T-helper 2 cell treated with Interferon-gamma antibody and Interleukin-4, amounts not matched to agents 5 μg/mL and 100 μg/mL, for 36 hours (primary cell): ENCODE results near the gene PHLDB1.
"Not testable (repeated sequence)": the region's sequence is repeated elsewhere in the genome, so short reads cannot be mapped to it uniquely, and the experiment has no call there.

Source experiments
- DNase-seq: peaks from one replicate; pipeline ENCODE4 v3.0.0; 2021; ENCODE audit warnings: low spot score
- H3K27ac Mint-ChIP-seq: one replicate; pipeline ENCODE4 v1.8.0; 2021; ENCODE audit warnings: mild to moderate bottlenecking, mixed read lengths
- H3K27me3 Mint-ChIP-seq: one replicate; pipeline ENCODE4 v1.8.0; 2021; ENCODE audit warnings: low read depth, mixed read lengths
- H3K36me3 Mint-ChIP-seq: one replicate; pipeline ENCODE4 v1.8.0; 2021; ENCODE audit warnings: low read depth, mixed read lengths
- H3K4me1 Mint-ChIP-seq: one replicate; pipeline ENCODE4 v1.8.0; 2021; ENCODE audit warnings: low read depth, mixed read lengths
- H3K4me3 Mint-ChIP-seq: one replicate; pipeline ENCODE4 v1.8.0; 2022; ENCODE audit warnings: mild to moderate bottlenecking, moderate library complexity, mixed read lengths
- H3K9me3 Mint-ChIP-seq: one replicate; pipeline ENCODE4 v1.8.0; 2021; ENCODE audit warnings: mixed read lengths

PHLDB1 gene

DNA sequence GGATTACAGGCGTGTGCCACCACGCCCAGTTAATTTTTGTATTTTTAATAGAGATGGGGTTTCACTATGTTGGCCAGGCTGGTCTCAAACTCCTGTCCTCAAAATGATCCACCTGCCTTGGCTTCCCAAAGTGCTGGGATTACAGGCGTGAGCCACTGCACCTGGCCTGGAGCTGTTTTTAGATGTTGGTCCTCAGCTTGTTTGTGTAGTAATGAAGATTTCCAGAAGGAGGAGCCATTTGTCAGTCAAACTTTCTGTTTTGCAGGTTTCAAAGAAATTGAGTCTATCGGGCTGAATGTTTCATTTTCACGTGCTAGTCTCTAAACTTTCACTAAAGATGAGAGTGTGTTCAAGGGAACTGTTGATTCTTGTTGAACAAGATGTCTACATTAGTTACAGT, 12.4 kb upstream of the PHLDB1 start:
- Mint-ChIP-seq H3K4me1 (peaks cover 11% of the 10 kb centered on the region), H3K36me3 (peaks cover 58% of the 10 kb centered on the region)
- H3K9me3 Mint-ChIP-seq, H3K27me3 Mint-ChIP-seq, H3K4me3 Mint-ChIP-seq, H3K27ac Mint-ChIP-seq: not testable (repeated sequence)
- DNase-seq = peak; percentile 17

DNA sequence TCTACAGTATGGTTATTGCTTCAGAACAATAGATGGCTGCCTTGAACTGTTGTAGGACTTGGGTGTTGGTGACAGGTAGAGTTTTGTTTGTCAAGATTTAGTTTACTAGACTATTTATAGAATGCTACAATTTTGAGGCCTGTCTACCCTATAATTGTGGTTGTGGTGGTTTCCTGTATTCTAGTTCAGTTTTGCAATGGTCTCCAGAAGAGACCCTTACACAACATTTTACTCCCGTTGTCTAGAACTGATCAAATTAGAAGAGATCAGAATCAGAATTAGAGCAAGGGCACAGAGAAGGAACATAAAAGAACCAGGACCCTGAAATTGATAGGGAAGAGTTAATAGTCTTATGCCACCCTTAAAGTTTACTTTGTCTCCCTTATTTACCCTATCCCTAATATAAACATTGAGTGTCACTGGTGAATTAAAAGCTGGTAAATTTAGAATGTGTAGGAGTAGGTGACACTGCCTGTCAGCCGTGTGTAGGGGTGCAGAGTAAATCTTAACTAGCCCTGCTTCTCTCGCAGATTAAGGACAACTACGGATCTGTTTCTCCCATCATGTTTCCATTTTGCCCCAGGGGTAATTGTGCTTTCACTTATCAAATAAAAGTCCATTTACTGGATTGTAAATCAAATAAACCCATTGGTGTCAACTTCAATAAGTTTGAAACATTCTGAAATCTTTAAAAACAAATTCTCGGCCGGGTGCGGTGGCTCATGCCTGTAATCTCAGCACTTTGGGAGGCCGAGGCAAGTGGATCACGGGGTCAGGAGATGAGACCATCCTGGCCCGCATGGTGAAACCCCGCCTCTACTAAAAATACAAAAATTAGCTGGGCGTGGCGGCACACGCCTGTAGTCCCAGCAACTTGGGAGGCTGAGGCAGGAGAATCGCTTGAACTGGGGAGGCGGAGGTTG, 10.9 kb upstream of the PHLDB1 start:
- peaks cover 55% of the 10 kb centered on the region for H3K36me3 Mint-ChIP-seq
- no peak overlapping the region for H3K4me3 Mint-ChIP-seq
- no peaks in the 10 kb centered on the region for H3K27me3 Mint-ChIP-seq
- no peak overlapping the region for H3K27ac Mint-ChIP-seq
- no peaks in the 10 kb centered on the region for H3K9me3 Mint-ChIP-seq
- peaks cover 11% of the 10 kb centered on the region for H3K4me1 Mint-ChIP-seq
- DNase-seq = no peak

- Mint-ChIP-seq H3K36me3 (peaks cover 65% of the 10 kb centered on the region), H3K4me1 (peaks cover 11% of the 10 kb centered on the region), H3K4me3 (no peak overlapping the region), H3K27ac (no peak overlapping the region), H3K27me3 (no peaks in the 10 kb centered on the region), H3K9me3 (no peaks in the 10 kb centered on the region)
- no peak for DNase-seq
These were observed 9.9 kb upstream of the PHLDB1 start for GRCh38 chr11:118597556-118597955.

DNA sequence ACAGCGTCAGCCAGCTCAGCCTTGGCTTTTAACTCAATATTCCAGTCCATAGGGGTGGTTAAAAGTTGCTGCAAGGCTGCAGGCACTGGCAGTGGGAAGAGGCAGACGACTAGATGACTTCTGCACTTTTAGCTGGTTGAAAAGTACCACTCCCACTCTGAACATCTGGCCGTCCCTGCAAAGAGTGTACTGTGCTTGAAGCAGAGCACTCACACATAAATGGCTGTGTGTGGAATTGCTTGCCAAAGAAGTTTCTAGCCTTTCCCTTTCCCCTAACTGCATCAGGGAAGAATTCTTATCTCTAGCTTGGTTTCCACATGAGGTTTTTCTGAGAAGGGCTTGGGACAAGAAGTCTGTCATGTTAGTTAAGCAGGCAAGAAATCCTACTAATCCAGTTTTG, 5.1 kb upstream of the PHLDB1 start:
- no peak for DNase-seq
- H3K36me3 Mint-ChIP-seq = peaks cover 36% of the 10 kb centered on the region
- no peak overlapping the region for H3K27ac Mint-ChIP-seq

DNA sequence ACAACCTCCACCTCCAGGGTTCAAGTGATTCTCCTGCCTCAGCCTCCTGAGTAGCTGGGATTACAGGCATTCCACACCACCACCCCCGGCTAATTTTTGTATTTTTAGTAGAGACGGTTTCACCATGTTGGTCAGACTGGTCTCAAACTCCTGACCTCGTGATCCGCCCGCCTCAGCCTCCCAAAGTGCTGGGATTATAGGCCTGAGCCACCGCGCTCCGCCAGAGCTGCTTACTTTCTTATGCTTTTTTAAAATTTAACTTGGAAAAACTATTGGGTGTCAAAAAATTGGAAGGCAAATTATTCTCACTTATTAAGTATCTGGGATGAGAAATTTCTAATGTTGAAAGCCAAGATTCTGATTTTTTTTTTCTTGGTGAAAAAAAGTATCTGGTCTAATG, 3.7 kb upstream of the PHLDB1 start:
- not testable (repeated sequence) for H3K4me1 Mint-ChIP-seq, H3K9me3 Mint-ChIP-seq, H3K27ac Mint-ChIP-seq, DNase-seq, H3K4me3 Mint-ChIP-seq
- Mint-ChIP-seq H3K36me3 (peaks cover 29% of the 10 kb centered on the region), H3K27me3 (peaks cover 22% of the 10 kb centered on the region)

More for the DNA sequence above, 5.1 kb upstream of the PHLDB1 start:
- Mint-ChIP-seq H3K4me1 (peaks cover 3% of the 10 kb centered on the region), H3K27me3 (peaks cover 15% of the 10 kb centered on the region), H3K4me3 (no peak overlapping the region), H3K9me3 (no peaks in the 10 kb centered on the region)

- Mint-ChIP-seq H3K36me3 (peaks cover 26% of the 10 kb centered on the region), H3K4me3 (no peak overlapping the region), H3K27ac (no peak overlapping the region), H3K9me3 (no peaks in the 10 kb centered on the region), H3K27me3 (peaks cover 30% of the 10 kb centered on the region), H3K4me1 (peaks cover 13% of the 10 kb centered on the region)
- no peak for DNase-seq
These were observed 2.8 kb upstream of the PHLDB1 start for GRCh38 chr11:118604566-118604965.

GRCh38 chr11:118605116-118605867, 2.1 kb upstream of the PHLDB1 start:
- no peak overlapping the region for H3K4me3 Mint-ChIP-seq
- H3K4me1 Mint-ChIP-seq = peaks cover 15% of the 10 kb centered on the region
- peaks cover 35% of the 10 kb centered on the region for H3K27me3 Mint-ChIP-seq
- H3K36me3 Mint-ChIP-seq = peaks cover 19% of the 10 kb centered on the region
- no peak overlapping the region for H3K27ac Mint-ChIP-seq
- DNase-seq = no peak
- no peaks in the 10 kb centered on the region for H3K9me3 Mint-ChIP-seq

- Mint-ChIP-seq H3K27ac (no peak overlapping the region), H3K4me3 (peak overlapping the region; percentile 39), H3K9me3 (no peaks in the 10 kb centered on the region), H3K27me3 (peaks cover 38% of the 10 kb centered on the region), H3K36me3 (peaks cover 16% of the 10 kb centered on the region), H3K4me1 (peaks cover 18% of the 10 kb centered on the region)
- no peak for DNase-seq
These were observed 1.1 kb upstream of the PHLDB1 start for GRCh38 chr11:118606157-118606843.

DNA sequence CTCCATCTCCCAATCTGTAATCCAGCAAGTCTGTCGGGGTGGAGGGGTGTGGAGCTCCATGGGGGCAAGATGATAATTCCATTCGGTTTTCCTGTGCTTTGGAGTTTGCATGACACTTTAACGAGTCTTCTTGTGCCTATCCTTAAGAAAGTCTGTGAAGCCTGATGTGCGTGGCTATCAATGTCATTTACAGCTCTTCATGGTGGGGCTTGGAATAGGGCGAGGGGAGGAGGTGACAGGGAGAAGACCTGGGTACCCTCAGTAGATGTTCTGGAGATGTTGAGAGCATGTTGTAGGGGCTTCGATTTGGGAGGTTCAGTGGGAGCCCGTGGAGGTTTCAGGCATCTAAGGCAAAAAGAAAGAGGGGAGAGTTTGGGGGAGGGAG, 579 bp upstream of the PHLDB1 start:
- Mint-ChIP-seq H3K36me3 (peaks cover 10% of the 10 kb centered on the region), H3K27me3 (peaks cover 39% of the 10 kb centered on the region), H3K27ac (no peak overlapping the region), H3K9me3 (no peaks in the 10 kb centered on the region), H3K4me1 (peaks cover 19% of the 10 kb centered on the region), H3K4me3 (peak overlapping the region; percentile 39)
- DNase-seq = no peak

DNA sequence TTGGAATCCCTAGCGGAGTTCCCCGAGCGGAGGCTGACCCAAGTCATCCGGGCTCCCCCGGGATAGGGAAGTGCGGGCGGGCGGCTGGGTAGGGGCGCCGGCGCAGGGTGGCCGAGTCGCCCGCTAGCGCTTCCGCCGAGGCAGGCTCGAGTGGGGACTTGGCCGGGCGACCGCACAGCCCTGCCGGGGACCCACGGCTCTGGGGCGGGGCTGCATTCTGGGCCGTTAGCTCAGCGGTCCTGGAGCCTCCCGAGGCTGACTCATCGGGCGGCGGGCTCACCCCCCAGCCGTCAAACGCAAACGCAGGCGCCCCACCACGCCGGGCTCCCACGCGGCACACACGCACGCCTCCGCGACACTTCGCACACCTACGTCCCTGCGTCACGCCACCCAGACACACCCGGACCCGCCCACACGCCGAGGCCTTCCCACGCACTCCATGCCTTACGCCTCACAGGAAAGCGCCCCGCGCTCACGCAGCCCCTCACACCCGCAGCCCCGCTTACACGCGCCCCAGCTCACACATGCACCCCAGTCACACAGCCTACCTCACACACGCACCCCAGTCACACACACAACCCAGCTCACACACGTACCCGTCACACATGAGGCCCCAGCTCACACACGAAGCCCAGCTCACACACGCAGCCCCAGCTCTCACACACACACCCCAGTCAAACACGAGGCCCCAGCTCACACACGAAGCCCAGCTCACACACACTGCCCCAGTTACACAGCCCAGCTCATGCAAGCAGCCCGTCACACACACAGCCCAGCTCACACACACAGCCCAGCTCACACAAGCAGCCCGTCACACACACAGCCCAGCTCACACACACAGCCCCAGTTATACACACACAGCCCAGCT, 1.2 kb downstream of the PHLDB1 start:
- H3K9me3 Mint-ChIP-seq = no peaks in the 10 kb centered on the region
- no peaks in the 10 kb centered on the region for H3K36me3 Mint-ChIP-seq
- peak overlapping the region; percentile 77 for H3K4me3 Mint-ChIP-seq
- peaks cover 44% of the 10 kb centered on the region for H3K27me3 Mint-ChIP-seq
- peaks cover 19% of the 10 kb centered on the region for H3K4me1 Mint-ChIP-seq
- peak overlapping the region; percentile 3 for H3K27ac Mint-ChIP-seq
- peak; percentile 72 for DNase-seq

DNA sequence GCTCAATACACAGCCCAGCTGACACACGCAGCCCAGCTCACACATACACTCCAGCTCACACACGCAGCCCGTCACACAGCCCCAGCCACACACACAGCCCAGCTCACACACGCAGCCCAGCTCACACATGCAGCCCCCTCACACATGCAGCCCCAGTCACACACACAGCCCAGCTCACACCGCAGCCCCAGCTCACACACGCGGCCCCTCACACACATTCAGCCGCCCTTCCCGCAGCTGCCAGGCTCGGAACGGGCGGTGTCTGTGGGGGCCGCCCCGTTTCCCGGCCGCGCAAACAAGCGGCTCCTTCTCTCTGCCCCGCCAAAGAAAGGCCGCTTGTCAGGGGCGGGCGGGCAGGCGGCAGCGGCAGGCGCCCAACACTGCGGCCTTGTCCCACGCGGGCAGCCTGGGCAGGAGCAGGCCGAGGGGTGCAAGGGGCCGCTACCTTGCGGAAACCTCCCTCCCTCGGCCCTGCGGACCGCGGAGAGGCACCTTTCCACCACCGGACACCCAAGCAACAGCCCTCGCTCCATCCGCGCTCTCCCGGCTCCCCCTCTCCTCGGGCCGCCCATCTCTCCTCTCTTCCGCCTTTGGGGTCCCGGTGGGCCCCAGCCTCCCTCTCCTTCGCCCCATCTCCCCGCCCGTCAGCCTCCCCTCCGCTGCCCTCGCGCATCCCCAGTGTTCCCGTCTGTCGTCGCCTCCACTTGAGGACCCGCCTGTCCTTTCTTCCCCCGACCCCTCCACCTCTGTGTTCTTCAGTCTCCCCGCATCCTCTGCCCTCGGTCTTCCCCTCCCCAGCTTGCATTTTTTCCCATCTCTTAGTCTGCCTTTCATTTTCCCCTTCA, 2.2 kb downstream of the PHLDB1 start:
- Mint-ChIP-seq H3K4me1 (peaks cover 19% of the 10 kb centered on the region), H3K4me3 (peak overlapping the region; percentile 77), H3K27me3 (peaks cover 47% of the 10 kb centered on the region), H3K36me3 (no peaks in the 10 kb centered on the region), H3K9me3 (no peaks in the 10 kb centered on the region), H3K27ac (peak overlapping the region; percentile 3)
- DNase-seq = no peak

- no peak overlapping the region for H3K27ac Mint-ChIP-seq
- H3K36me3 Mint-ChIP-seq = no peaks in the 10 kb centered on the region
- DNase-seq = no peak
- peak overlapping the region; percentile 67 for H3K4me3 Mint-ChIP-seq
- H3K9me3 Mint-ChIP-seq = no peaks in the 10 kb centered on the region
- peaks cover 45% of the 10 kb centered on the region for H3K27me3 Mint-ChIP-seq
- peaks cover 19% of the 10 kb centered on the region for H3K4me1 Mint-ChIP-seq
These were observed 2.9 kb downstream of the PHLDB1 start for GRCh38 chr11:118610225-118610772.
